Adrenal gland (tissue), 12 donors: ENCODE data around the gene CYTH3. TPM values are rescaled to one million over a fixed set of nuclear protein-coding genes. Genes with fewer than 3 reads are reported as not detected.

Source experiments
- DNase-seq, 7 donors: peaks; one replicate each; pipeline ENCODE4 v3.0.0-alpha.2; 2019 to 2020
- H3K27ac ChIP-seq, 5 donors: fragments of 200-600 bp; sonication (generic) in 4 of 5; 1 replicate in 3 of 5; 2 replicates in 2 of 5; pipeline versions ENCODE4 v1.5.1 to v1.8.0; 2016 to 2020; ENCODE audit warnings: mild to moderate bottlenecking in 1 of 5
- H3K27me3 ChIP-seq: fragments of 200-600 bp; 2 replicates; pipeline ENCODE4 v1.8.0; 2021
- H3K36me3 ChIP-seq, 2 donors: fragments of 200-600 bp; replicated peaks in 1 of 2; 1 replicate in 1 of 2; 2 replicates in 1 of 2; pipeline versions ENCODE4 v1.5.1 to v1.8.0; 2018 to 2022
- H3K4me1 ChIP-seq, 2 donors: fragments of 200-600 bp; replicated peaks in 1 of 2; 1 replicate in 1 of 2; 2 replicates in 1 of 2; pipeline versions ENCODE4 v1.5.1 to v1.8.0; 2018 to 2021
- H3K4me3 ChIP-seq, 4 donors: fragments of 200-600 bp; sonication (generic) in 3 of 4; one replicate each; pipeline ENCODE4 v1.5.1; 2016 to 2018
- H3K9me3 ChIP-seq, 3 donors: fragments of 200-600 bp; sonication (generic) in 1 of 3; replicated peaks in 1 of 3; 1 replicate in 2 of 3; 2 replicates in 1 of 3; pipeline versions ENCODE4 v1.5.1 to v1.8.0; 2016 to 2021
- CTCF ChIP-seq, 6 experiments: fragments of 450-650 bp in 4 of 6; fragments of 200-600 bp in 2 of 6; sonication (generic) in 1 of 6; IDR thresholded peaks; 1 replicate in 5 of 6; 2 replicates in 1 of 6; pipeline versions ENCODE4 v1.5.1 to v1.8.0; 2016 to 2021; ENCODE audit warnings: antibody characterized with exemption in 6 of 6, mild to moderate bottlenecking in 2 of 6, moderate library complexity in 1 of 6
- POLR2A ChIP-seq, 2 donors: fragments of 450-650 bp; IDR thresholded peaks; one replicate each; pipeline ENCODE4 v1.6.1; 2017; ENCODE audit warnings: antibody characterized with exemption in 2 of 2, mild to moderate bottlenecking in 2 of 2, moderate library complexity in 1 of 2
- WGBS, 4 donors: extraction: QIAGEN DNeasy Blood & Tissue Kit in 2 of 4; methylation state at CpG; one replicate each; pipeline versions ENCODE4 v1.1.5 to v1.1.7; 2013 to 2017; 5-methylcytosine and 5-hydroxymethylcytosine counted together
- intact Hi-C, 2 donors: fragments of 100-400 bp; cut with DNase I; formaldehyde crosslinking; loops; one replicate each; pipeline versions ENCODE4 v1.14.1 to v1.15.0; 2022 to 2023
- polyA plus RNA-seq, 3 donors: library from polyadenylated mRNA; stranded (reverse); fragments of 200-250 nt in 2 of 3; fragments of 350-450 nt in 1 of 3; fragmentation: Illumina TruSeq in 1 of 3; extraction: RNeasy Lipid Tissue Mini Kit (QIAGEN cat#74804) in 1 of 3; gene quantifications; one replicate each; pipeline ENCODE4 v1.2.3, GENCODE V29; 2013 to 2014
- total RNA-seq, 9 donors: library from RNA; depleted of rRNA in 4 of 9; stranded (reverse); fragments of >200 nt in 4 of 9; fragments of 120-200 nt in 1 of 9; fragmentation: NEBNext Ultra II Directional in 1 of 9; extraction: Animal tissue kit (Norgen Biotek cat#: 25700) in 1 of 9; gene quantifications; one replicate each; pipeline versions ENCODE4 v1.1.0 to v1.2.4, GENCODE V29; 2013 to 2023
- donor health status: healthy with polysubstance abuse.
- donor health status: Bipolar disorder and iron deficiency.
- donor health status: DM: yes; HTN: yes; CAD: no.
- donor health status: DM: no; HTN: no; CAD: no.
- donor health status: DM: no; HTN: no; CAD: no.
- donor health status: DM: yes; HTN: yes; CAD: no.

The CYTH3 gene
- total and polyA plus RNA-seq, 12 donors: 7.9 to 34.3 (median 17.0) TPM

- TF ChIP-seq POLR2A (IDR thresholded peaks at IDR 0.05) (no peak), CTCF (IDR thresholded peaks at IDR 0.05) (no peak)
These were observed 15.5 kb downstream of the CYTH3 start for GRCh38 chr7:6256677-6257535.

DNA sequence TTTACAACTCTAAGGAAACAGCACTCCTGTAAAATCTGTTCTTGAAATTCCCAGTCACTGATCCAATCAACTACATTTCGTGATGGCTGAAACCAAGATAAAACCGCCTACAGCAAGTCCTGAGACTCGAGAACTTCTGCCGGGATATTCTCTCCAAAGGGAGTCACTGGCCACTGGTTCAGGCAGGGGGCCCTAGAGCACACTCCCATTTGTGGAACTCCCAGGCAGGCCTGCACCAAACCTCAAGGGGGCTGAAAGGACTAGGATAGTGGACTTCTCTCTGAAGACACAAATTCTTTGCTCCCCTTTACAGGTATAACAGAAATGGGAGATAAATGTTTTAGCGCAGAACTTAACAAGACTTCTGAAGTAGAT lies 16.3 kb downstream of the CYTH3 start:
- peak overlapping the region in 1 of 5 donors; percentile 23 for H3K27ac ChIP-seq
- H3K9me3 ChIP-seq: no peaks in the 10 kb centered on the region
- 69 to 85% (median 77%) methylated on average over 4 to 5 of the region's 5 CpGs for WGBS, 4 donors
- intact Hi-C loops: no loop called here
- no peaks in the 10 kb centered on the region for H3K27me3 ChIP-seq
- no peak for TF ChIP-seq CTCF (IDR thresholded peaks at IDR 0.05)
- no peak for TF ChIP-seq POLR2A (IDR thresholded peaks at IDR 0.05)
- DNase-seq: no peak
- H3K4me3 ChIP-seq: no peak overlapping the region
- no peaks in the 10 kb centered on the region for H3K36me3 ChIP-seq
- H3K4me1 ChIP-seq: peaks cover 0 to 38% of the 10 kb centered on the region in 2 donors

More at GRCh38 chr7:6256677-6257535, 15.5 kb downstream of the CYTH3 start:
- H3K36me3 ChIP-seq: no peaks in the 10 kb centered on the region
- 55 to 70% (median 63%) methylated on average over 9 of the region's 9 CpGs for WGBS, 4 donors
- H3K9me3 ChIP-seq: no peaks in the 10 kb centered on the region
- no peak overlapping the region for H3K4me3 ChIP-seq
- peaks cover 0 to 46% of the 10 kb centered on the region in 2 donors for H3K4me1 ChIP-seq
- intact Hi-C loops: no loop called here
- H3K27ac ChIP-seq: peak overlapping the region in 1 of 5 donors; percentile 44
- no peaks in the 10 kb centered on the region for H3K27me3 ChIP-seq
- DNase-seq: no peak

- whole genome bisulfite sequencing, 4 donors: 57 to 70% (median 63%) methylated on average over 4 of the region's 4 CpGs
- H3K9me3 ChIP-seq: no peaks in the 10 kb centered on the region
- no peaks in the 10 kb centered on the region for H3K36me3 ChIP-seq
- no peak overlapping the region for H3K4me3 ChIP-seq
- H3K27me3 ChIP-seq: no peaks in the 10 kb centered on the region
- H3K4me1 ChIP-seq: peaks cover 0 to 28% of the 10 kb centered on the region in 2 donors
- TF ChIP-seq POLR2A (IDR thresholded peaks at IDR 0.05): no peak
- no peak for TF ChIP-seq CTCF (IDR thresholded peaks at IDR 0.05)
- H3K27ac ChIP-seq: peak overlapping the region in 1 of 5 donors; percentile 18
- intact Hi-C loops: no loop called here
- no peak for DNase-seq
These were observed 17.6 kb downstream of the CYTH3 start for GRCh38 chr7:6254866-6255265.

DNA sequence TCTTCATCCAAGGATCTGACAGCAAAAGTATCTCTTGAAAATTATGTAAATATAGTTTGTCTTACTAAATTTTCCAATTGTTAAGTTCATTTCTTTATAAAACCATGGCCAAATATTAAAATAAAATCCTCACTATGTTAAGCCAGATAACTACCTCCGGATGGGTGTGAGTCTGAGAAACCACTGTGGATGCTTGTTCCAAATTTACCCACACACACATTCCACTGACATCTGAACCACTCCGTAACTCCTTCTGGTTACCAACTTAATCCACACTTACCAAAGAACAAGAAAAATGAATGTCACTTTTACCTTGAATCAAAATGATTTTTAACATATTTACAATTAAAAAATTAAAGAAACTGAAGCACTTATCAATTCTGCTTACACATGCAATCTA lies 19.7 kb downstream of the CYTH3 start:
- no peak for TF ChIP-seq CTCF (IDR thresholded peaks at IDR 0.05)
- no peak for TF ChIP-seq POLR2A (IDR thresholded peaks at IDR 0.05)
- H3K36me3 ChIP-seq: no peaks in the 10 kb centered on the region
- no peak overlapping the region for H3K4me3 ChIP-seq
- no peak for DNase-seq
- intact Hi-C loops: no loop called here
- 63 to 75% (median 74%) methylated on average over 2 of the region's 2 CpGs for WGBS, 4 donors
- peaks cover 0 to 29% of the 10 kb centered on the region in 2 donors for H3K4me1 ChIP-seq
- no peaks in the 10 kb centered on the region for H3K27me3 ChIP-seq
- H3K9me3 ChIP-seq: no peaks in the 10 kb centered on the region
- H3K27ac ChIP-seq: no peak overlapping the region
